CD4-positive, alpha-beta T cell treated with Interleukin-4 for 4 hours (primary cell): Measurements from ENCODE around the gene BBS4.
"Not testable (repeated sequence)": the region's sequence is repeated elsewhere in the genome, so short reads cannot be mapped to it uniquely, and the experiment has no call there.

Experiments used
- DNase-seq: peaks from one replicate; pipeline ENCODE4 v3.0.0-alpha.2; 2020

The BBS4 gene

DNA sequence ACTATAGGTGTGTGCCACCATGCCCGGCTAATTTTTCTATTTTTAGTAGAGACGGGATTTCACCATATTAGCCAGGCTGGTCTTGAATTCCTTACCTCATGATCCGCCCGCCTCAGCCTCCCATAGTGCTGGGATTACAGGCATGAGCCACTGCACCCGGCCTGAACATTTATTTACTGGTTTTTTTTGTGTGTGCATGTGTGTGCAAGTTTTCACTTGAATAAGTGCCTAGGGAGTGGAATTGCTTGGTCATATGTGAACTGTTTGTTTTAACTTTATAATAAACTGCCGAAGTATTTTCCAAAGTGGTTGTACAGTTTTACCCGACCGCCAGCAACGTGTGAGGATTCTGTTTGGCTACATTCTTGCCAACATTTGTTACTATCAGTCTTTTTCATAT lies 14.1 kb downstream of the BBS4 start:
- DNase-seq = no peak

DNA sequence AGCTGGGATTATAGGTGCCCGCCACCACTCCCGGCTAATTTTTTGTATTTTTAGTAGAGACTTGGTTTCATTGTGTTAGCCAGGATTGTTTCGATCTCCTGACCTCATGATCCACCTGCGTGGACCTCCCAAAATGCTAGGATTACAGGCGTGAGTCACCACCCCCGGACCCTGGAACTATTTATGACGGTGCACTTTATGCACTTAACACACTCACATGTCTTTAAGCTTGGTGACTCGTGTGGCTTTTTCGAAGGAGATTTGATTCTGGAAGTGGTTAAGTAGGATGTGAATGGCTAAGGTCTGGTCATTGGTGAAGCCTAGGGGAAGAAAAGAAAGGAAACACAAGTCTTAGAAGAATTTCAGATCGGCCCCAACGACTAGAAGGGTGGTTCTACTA lies 20.3 kb downstream of the BBS4 start:
- DNase-seq = no peak

DNA sequence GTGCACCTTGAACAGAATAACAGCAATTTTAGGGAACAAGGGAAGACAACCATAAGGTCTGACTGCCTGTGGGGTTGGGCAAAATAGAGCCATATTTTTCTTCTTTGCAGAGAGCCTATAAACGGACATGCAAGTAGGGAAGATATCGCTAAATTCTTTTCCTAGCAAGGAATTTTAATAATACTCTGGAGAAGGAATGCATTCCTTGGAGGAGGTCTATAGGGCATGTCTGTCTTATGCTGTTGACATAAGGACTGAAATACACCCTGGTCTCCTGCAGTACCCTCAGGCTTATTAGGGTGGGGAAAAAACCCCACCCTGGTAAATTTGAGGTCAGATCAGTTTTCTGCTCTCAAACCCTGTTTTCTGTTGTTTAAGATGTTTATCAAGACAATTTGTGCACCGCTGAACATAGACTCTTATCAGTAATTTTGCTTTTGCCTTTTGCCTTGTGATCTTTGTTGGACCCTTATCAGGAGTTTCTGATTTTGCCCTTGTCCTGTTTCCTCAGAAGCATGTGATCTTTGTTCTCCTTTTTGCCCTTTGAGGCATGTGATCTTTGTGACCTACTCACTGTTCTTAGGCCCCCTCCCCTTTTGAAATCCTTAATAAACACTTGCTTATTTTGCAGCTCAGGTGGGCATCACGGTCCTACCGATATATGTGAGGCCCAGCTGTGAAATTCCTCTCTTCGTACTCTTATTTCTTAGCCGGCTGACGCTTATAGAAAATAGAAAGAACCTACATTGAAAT lies 22.7 kb downstream of the BBS4 start:
- DNase-seq = not testable (repeated sequence)

DNA sequence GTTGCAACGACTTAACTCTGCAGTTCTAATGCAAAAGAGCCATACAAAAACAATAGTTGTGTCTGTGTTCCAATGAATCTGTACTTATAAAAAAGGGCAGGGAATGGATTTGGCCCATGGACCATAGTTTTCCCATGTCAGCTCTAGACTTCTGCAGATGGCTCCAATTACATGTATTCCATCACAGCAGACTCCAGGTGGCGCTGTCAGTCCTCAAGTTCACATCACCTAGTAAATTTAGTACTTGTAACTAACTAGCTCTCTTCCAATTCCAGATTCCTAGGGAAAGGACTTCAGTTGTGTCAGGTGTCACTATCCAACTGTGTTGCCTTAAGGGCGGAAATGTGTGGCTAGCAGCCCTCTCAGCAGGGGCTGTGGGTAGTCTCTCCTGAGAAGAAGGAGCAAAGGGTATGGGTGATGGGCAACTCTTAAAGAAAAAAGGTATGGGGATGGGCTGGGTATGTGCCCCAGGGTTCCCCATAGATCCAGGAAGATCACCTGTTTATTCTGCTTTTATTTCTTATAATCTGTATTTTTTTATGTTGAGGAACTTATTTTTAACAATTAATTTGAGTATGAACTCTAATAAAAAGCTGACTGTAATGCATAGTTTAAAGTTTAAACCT lies 36.2 kb downstream of the BBS4 start:
- DNase-seq = peak; percentile 68

DNA sequence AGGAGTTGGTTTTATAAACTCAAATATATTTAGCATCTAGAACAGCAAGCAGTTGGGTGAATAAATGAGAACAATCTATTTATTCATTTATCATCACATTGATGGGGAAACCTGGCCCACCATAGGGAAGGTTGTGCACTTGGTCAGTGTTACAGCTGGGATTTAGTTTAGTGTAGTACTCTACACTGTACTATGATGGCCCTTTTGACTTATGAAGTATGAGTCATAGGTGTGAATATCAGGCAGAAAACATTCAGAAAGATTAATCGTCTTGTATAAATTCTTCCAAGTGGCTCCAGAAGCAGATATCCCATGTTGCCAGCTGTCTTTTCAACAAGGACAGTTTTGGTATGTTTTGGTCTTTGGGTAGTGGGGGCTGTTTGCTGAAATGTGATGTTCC lies 38.0 kb downstream of the BBS4 start:
- DNase-seq = no peak

DNA sequence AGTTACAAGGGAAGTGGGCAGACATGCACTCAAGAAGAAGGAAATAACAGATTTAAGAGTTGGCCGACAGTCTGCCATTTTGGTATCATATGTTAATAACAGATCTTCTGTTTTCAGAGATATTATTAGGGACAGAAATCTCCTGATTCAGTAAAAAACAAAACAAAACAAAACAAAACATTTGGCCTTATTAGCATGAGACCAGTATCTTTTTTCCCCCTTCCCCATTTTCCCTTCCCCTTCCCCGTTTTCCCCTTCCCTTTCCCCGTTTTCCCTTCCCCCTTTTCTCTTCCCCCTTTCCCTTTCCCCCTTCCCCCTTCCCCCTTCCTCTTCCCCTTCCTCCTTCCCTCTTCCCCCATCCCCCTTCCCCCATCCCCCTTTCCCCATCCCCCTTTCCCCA lies 39.4 kb downstream of the BBS4 start:
- no peak for DNase-seq

DNA sequence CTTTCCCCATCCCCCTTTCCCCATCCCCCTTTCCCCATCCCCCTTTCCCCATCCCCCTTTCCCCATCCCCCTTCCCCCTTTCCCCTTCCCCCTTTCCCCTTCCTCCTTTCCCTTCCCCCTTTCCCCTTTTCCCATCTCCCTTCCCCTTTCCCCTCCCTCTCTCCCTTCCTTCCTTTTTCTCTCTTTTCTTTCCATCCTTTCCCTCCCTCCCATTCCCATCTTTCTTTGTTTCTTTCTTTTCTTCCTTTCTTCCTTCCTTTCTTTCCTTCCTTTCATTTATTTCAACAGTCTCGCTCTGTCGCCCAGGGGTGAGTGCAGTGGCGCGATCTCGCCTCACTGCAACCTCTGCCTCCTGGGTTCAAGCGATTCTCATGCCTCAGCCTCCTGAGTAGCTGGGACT lies 39.8 kb downstream of the BBS4 start:
- DNase-seq = not testable (repeated sequence)

DNA sequence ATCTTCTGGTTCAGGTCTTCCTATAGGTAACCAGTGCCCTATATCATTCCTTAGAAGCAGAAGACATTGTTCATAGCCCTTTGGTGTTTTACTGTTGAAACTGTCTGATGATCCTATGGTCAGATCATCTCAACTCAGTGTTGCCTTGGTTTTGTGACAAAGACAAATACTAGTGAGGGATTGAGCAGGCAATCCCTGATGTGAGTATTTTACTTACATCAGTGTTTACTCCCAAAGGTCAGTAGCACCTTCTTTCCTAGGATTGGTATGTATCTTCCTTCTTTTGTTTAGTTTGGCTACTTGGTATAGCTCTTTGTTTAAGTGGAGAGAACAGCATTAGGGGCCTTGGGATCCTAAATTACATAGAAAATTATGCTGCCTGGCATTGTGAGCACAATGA lies 41.1 kb downstream of the BBS4 start:
- no peak for DNase-seq

DNA sequence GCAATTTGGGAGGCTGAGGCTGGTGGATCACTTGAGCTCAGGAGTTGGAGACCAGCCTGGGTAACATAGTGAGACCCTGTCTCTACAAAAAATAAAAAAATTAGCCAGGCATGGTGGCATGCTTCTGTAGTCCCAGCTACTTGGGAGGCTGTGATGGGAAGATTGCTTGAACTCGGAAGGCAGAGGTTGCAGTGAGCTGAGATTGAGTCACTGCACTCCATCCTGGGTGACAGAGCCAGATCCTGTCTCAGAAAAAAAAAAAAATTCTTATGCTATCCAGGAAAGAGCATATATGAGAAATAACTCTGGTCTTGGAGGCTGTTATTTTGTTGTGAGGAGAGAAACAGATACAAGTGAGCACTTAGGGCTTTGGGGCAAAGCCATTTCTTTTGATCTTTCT lies 42.2 kb downstream of the BBS4 start:
- not testable (repeated sequence) for DNase-seq

DNA sequence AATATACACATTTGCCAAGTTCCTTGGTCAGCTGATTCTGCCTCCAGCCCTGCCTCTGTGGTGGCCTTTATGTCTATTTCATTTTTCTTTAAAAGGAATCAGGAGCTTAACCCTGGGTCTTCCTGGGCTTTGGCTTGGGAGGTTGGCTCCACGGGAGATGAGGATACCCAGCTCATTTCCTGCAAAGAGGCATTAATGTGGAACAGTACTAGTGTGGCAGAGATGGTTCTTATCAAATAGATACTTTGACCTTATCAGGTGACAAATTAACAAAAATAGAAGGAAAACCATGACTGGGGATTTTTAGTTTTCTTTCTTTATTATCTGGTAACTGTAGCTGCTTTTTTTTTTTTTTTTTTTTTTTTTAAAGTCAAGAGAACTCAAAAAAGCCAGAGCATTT lies 42.8 kb downstream of the BBS4 start:
- no peak for DNase-seq

DNA sequence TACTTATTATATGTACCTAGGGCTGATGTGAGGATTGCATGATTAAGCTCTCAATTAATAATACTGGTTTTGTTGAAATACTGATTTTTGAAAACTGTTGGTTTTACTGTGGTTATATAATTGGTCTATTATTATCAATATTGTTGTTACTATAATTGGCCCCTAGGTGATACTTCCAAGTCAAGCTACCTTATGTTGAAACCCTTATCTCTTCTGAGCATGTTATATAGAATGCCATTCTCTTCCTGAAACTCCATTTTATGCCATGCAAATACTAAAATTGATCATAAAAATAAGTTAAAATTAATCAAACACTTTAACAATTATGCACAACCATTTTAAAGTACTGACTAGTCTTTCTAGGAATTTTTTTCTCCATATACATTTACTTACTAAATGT lies 46.1 kb downstream of the BBS4 start:
- DNase-seq = no peak

DNA sequence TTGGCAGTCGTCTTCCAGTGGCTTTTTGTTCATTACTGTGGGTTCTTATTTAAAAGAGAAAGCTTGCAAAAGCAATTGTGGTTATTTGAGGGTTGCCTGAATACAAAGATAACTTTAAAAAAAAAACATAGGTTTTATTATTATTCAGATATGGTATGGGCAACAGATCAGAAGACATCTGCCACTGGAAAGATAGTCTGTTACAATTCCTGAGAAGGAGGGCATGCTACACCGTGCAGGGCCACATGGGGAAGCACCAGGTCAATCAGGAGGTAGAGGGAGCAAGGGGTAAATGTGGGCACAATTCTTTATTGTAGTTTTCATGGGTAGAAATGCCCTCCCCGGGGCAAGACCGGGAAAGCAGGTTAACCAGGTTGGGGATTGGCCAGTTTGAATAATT lies 46.5 kb downstream of the BBS4 start:
- no peak for DNase-seq

DNA sequence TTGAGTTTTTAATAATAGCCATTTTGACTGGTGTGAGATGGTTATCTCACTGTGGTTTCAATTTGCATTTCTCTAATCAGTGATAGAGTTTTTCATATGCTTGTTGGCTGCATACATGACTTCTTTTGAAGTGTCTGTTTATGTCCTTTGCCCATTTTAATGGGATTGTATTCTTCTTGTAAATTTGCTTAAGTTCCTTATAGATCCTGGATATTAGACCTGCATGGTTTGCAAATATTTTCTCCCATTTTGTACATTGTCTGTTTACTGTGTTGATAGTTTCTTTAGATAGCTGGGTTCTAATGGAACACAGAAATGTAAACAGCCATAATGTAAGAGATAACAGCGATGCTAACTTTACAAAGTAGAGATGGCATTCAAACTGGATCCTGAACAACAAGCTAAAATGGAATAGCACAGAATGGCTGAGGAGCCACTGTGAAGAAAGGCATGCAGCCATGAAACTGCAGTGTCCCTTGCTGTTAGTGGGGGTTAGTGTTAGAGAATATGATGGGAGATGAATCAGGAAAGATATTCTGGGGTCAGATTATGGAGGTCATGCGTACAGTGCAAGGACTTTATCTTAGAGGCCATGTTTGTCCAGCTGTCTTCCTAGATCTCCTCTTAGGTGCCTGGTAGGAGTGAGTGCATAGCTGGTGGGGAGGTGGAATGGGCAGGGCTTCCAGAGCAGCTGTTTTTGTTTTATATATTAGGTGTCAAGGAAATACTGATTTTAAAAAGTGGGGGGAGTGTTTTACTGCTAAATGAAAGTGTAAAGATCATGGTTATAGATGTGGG lies 48.1 kb downstream of the BBS4 start:
- DNase-seq = no peak

DNA sequence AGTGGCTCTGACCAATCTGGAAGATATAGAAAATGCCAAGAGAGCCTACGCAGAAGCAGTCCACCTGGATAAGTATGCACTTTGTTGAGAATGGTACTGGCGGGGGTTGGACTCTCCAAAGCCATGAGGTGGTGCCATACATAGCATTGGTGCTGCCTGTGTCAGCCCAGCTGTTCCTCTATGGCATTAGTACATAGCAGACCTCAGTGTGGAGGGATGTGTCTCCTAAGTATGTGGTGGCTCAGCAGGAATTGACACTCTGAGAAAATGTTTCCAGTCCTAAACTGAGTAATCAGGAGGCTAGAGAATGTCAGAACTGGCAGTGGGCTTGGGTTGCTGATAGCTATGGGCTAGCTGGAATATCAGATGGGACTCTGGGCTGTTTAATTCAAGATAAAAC lies 49.1 kb downstream of the BBS4 start:
- no peak for DNase-seq

DNA sequence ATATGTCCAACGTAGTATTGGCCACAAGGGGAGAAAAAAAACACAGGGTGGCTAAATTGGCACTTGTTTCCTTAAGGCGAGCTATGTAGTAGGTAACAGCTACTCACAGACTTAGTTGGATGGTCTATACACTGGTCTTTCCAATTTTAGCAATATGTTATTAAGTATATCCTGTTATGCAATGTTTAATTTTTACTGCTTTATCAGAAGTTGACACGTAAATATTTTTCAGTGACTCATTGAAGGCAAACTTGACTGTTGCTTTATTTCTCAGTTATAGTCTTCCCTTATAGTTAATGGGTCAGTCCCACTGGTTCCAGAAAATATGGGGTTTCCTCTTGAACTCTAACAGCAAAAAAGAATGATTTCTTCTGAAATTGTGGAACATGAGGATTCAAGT lies 51.1 kb downstream of the BBS4 start:
- no peak for DNase-seq

DNA sequence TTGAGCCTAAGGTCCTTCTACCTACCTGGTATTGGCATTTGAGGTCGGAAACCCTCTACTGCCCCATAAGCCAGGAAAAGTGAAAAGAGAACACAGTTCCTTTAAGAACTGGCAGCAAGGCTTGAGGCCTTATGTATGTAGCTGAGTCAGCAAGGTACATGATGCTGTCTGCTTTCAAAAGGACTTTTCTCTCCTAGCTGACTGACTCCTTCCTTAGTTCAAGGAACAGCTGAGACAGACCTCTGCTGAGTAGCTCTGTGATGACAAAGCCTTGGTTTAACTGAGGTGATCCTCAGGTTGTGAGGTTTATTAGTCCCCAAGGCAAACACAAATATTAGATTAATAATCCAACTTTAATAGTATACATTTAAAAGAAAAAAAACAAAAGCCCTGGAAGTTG lies 51.7 kb downstream of the BBS4 start:
- DNase-seq = no peak

DNA sequence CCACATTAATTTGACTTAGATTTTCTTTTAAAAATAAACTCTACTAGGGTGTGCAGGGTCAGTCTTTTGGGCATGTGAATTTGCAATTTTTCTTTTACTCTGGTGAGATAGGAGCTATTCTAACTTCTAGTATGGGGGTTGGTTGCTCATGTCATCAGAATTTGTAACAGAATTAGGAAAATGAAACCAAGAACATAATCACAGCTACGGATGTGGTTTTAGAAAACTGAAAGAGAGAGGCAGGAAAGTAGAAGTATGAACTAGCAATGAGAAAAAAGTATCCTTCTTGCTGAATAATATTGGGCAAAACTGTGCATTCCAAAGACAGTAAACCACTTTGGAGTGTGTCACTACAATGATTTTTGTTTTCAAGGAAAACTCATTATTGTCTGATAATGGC lies 54.2 kb downstream of the BBS4 start:
- peak; percentile 40 for DNase-seq

DNA sequence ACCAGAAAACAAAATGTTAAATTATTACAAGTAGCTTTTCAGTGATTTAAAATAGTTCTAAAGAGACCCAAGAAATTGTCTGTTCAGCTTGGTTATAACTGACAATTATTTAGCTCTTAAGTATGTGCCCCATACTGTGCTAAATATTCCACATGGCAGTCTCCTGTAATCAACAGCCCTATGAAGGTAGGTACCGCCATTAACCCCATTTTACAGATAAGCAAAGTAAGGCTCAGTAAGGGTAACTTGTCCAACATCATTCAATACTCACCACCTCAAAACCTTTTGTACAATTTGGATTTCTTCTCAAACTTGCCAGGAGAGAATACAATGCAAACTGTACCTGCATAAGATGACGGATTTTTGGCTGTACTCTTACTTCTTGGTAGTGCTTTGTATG lies 63.7 kb downstream of the BBS4 start:
- DNase-seq = no peak

DNA sequence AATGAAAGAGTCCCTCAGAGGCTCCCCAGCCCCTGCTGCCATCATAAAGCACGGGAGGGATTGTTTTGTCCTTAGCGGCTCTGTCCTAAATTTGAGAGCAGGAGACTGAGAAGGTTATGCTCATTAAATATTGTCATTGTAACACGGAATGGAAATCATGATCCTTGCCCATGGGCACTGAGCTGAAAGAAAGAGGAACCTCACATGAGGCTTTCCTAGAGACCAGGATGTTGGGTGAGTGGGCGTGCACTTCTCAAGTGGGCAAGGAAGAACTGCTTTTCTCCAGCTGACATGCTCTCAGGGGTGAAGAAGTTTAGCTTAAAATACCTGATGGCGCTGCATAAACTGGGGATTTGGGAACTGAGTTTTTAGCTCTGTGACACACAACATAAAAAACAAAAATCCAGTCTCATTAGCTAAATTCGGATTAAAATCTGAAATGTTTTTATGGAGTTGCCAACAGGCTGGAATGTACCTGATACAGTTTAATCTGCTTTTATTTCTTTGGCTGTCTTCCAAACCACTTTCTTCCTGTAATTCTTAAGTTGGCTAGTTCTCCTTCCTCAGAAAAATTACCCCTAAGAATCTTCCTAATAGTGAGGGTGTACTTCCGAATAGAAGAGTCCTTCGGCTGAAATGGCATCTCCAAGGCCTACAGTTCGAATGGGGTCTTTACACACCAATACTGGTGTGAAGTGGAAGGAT lies 65.9 kb downstream of the BBS4 start:
- no peak for DNase-seq

DNA sequence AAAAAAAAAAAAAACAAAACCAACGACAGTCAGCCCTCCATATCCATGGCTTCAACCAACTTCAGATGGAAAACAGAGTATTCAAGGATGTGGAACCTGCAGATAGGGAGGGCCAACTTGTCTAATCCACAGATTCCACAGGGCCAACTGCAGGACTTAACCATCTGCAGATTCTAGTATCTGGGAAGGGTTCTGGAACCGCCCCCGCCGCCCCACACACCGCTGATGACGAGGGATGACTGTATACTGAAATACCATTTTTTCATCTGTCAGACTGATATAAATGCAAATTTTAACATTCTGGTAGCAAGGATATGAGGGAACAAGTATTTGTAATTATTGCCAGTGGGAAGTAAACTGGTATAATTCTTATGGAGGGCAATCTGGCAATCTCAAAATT lies 68.1 kb downstream of the BBS4 start:
- no peak for DNase-seq

DNA sequence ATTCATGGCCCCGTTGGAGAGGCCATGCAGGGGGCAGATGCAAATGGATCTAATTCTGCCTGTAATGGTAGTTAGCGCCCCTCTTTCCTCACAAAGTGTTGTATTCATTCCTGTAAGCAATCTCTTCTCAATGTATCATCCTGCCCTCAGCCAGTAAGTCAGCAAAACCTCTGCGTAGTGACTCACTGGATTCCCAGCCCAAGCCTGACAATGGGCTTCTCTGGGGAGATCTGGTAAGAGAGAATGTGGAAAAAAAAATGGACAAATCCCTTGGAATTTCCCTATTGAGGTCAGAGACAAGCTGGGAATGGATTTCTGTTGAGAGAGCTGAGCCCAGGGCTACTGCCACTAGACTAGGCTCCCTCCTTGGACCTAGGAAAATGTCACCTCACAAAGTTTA lies 72.2 kb downstream of the BBS4 start:
- DNase-seq = no peak

DNA sequence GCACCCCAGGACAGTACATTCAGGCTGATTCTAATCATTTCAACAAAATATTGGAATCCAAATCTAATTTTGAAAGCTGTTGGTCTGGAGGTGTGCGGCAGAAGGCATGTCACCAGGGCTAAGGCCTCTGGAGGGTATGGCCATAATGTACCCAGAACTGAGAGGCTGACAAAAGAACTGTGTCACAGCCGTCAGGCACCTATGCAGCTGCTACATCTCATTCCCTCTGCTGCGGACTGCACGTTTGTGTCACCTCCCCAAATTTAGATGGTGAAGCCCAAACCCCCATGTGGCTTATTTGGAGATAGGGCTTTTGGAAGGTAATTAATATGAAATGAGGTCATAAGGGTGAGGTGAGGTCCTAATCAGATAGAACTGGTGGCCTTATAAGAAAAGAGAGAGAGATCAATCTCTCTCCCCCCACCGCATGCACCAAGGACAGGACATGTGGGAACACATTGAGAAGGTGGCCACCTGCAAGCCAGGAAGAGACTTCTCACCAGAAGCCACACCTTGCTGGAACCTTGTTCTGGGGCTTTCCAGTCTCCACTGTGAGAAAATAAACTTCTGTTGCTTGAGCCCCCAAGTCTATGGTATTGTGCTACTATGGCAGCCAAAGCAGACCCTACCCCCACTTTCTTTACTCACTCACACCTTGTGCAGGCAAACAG lies 74.7 kb downstream of the BBS4 start:
- no peak for DNase-seq

DNA sequence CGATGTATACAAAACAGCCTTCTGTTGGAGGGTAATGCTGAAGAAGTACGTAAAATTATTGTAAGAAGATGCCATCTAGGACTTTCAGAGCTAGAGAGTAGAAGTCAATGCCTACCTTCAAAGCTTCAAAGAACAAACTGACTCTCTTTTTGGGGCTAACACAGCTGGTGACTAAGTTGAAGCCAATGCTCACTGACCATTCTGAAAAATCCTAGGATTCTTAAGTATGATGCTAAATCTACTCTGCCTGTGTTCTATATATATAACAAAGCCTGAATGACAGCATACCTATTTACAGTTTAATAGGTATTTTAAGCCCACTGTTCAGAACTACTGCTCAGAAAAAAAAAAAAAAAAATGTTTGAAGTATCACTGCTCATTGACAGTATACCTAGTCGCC lies 78.6 kb downstream of the BBS4 start:
- DNase-seq = no peak
